ENCODE data around the gene AMFR. TPM values are rescaled to one million over a fixed set of nuclear protein-coding genes. Genes with fewer than 3 reads are reported as not detected.
A peak's percentile ranks its signal among the peaks of the same experiment; 100 is the strongest.

The AMFR gene
- polyA plus RNA-seq, 1 donor (not counting 4 experiments of a cell fraction or from before 2014, with no cell fraction given), result 36.9 TPM

DNA sequence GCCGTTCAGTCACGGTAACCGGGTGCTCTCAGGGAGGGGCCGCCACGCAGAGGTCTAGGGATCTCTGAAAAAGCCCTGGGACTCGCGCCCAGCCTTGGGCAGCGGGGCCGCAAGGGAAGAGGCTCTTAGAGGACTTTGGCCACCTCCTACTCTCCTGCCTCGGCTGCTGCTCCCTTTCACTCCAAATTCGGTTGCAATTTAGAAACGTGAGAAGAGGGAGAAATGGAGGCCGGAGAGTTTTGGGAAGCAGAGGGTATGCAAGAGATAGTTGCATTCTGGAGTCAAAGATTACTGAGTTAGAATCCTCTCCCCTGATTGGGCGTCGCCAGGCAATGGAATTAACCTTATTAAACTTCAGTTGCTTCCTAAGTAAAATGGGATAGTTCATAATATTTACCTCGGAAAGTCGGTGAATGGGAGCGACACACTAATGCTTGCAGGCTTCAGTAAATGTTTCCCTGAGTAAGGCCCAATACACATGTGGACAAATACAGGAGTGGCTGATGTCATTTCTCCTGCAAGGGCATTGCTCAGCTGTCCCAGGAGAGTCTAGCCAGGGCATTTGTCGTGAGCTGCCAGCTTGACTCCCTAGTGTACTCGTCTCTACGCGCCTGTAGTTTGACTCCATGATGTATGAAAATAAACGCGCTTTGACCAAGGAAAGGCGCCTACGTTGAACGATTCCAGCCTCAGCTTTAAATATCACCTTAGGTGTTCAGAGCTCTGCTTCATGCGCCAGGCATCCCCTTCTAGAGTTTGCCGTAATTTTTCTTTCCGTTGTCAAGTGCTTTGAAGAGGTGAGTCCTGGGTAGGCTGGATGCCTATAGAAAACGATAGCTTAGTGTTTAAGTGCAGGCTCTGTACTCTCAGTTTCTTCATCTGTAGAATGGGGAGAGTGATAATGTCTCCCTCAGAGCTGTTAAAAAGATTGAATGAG lies 26.7 kb upstream of the AMFR start:
- Histone ChIP-seq H4K20me1 (ENCODE audit: control insufficient read depth, extremely low read depth, insufficient read depth, low read length) (no peaks in the 10 kb centered on the region), H3K79me2 (ENCODE audit: control insufficient read depth, insufficient read depth, low read length) (peaks cover 66% of the 10 kb centered on the region), H3K36me3 (ENCODE audit: control insufficient read depth in 2 of 2, extremely low read depth in 1 of 2, insufficient read depth in 2 of 2, low read length in 2 of 2) (peaks cover 21 to 23% of the 10 kb centered on the region in 2 experiments), H3K9me1 (ENCODE audit: control insufficient read depth, extremely low read depth, insufficient read depth, low read length) (no peaks in the 10 kb centered on the region), H3K27ac (ENCODE audit: control insufficient read depth, insufficient read depth, low read length) (peak overlapping the region; percentile 87), H3K4me3 (ENCODE audit: control insufficient read depth in 2 of 3, extremely low read depth in 1 of 3, insufficient read depth in 2 of 3, low read depth in 1 of 3, low read length in 3 of 3) (peak overlapping the region; percentile 89 to 96 (median 90)), H3K4me1 (ENCODE audit: control insufficient read depth, extremely low read depth, insufficient read depth, low read length) (peaks cover 22% of the 10 kb centered on the region), H3K9me3 (ENCODE audit: control insufficient read depth, low read depth, low read length) (no peaks in the 10 kb centered on the region), H3K4me2 (ENCODE audit: control insufficient read depth, extremely low read depth, insufficient read depth, low read depth, low read length) (peak overlapping the region; percentile 91), H2AFZ (ENCODE audit: control insufficient read depth, low read length) (peak overlapping the region; percentile 88), H3K9ac (ENCODE audit: control insufficient read depth, extremely low read depth, insufficient read depth, low read length) (peak overlapping the region; percentile 88), H3K27me3 (ENCODE audit: control insufficient read depth, extremely low read depth, insufficient read depth, low read length) (no peaks in the 10 kb centered on the region)
- FAIRE-seq (no peak), DNase-seq (ENCODE audit: low read depth, low spot score) (no peak)
- TF ChIP-seq CTCF (optimal IDR thresholded peaks at IDR 0.05 in 1 of 3, IDR thresholded peaks at IDR 0.05 in 1 of 3, conservative IDR thresholded peaks at IDR 0.05 in 1 of 3; ENCODE audit: extremely low read depth in 1 of 3, insufficient read depth in 2 of 3, low read length in 3 of 3) (no peak), EZH2 (IDR thresholded peaks at IDR 0.05; ENCODE audit: low read length) (no peak)
- dilution Hi-C loops (cut with MboI; ENCODE audit: extremely low pct_ligation_motif_present, low sequenced_read_pairs), result no loop called here

DNA sequence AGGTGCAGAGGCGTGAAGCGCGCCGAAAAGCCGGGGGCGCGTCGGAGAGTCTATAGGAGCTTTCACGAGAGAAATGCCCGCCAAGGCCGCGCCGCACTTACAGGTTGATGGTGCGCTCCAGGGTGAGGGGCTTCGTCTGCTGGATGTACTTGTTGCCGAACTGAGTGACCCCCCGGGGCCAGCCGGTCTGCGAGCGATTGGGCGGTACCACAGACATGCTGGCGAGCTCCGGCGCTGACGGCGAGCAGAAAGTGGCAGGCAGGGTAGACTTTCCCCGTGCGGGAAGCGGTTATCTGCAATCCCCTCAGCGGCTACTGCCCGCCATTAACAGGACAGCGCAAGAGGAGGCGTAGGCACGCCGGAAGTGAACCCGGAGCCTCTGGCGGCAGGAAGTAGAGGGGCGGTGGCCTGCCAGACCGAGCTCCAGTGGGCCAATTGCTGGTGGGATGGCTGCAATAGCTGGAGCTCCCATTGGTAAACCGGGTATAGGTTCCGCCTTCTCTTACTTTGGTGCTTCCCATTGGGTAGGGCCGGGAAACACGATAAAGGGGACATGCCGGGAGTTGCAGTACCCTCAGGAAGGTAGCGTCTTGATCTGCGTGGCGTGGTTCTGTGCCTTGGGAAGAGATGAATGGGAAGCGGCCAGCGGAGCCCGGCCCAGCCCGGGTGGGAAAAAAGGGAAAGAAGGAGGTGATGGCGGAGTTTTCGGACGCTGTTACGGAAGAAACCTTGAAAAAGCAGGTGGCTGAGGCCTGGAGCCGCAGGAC lies 25.8 kb upstream of the AMFR start, which contains the start of the genes NUDT21 and OGFOD1:
TSS of gene NUDT21 (minus strand) at position 347 of the 767 bp plus-strand sequence. CDS start at position 217, 130 bp downstream.
TSS of gene OGFOD1 (plus strand) at position 569 of the 767 bp plus-strand sequence. CDS start at position 628, 59 bp downstream.
- peaks cover 16 to 26% of the 10 kb centered on the region in 2 experiments for H3K36me3 ChIP-seq (ENCODE audit: control insufficient read depth in 2 of 2, extremely low read depth in 1 of 2, insufficient read depth in 2 of 2, low read length in 2 of 2)
- FAIRE-seq (peak; percentile 89), DNase-seq (ENCODE audit: low read depth, low spot score) (peak; percentile 88)
- H3K4me3 ChIP-seq (ENCODE audit: control insufficient read depth in 2 of 3, extremely low read depth in 1 of 3, insufficient read depth in 2 of 3, low read depth in 1 of 3, low read length in 3 of 3), result peak within 1 kb of the TSS; percentile 89 to 96 (median 90)
- peak within 1 kb of the TSS; percentile 87 for H3K27ac ChIP-seq (ENCODE audit: control insufficient read depth, insufficient read depth, low read length)
- TF ChIP-seq EZH2 (IDR thresholded peaks at IDR 0.05; ENCODE audit: low read length), result no peak
- no peak for TF ChIP-seq CTCF (optimal IDR thresholded peaks at IDR 0.05 in 1 of 3, IDR thresholded peaks at IDR 0.05 in 1 of 3, conservative IDR thresholded peaks at IDR 0.05 in 1 of 3; ENCODE audit: extremely low read depth in 1 of 3, insufficient read depth in 2 of 3, low read length in 3 of 3)
- peak within 1 kb of the TSS; percentile 95 for H3K4me2 ChIP-seq (ENCODE audit: control insufficient read depth, extremely low read depth, insufficient read depth, low read depth, low read length)
- peaks cover 69% of the 10 kb centered on the region for H3K79me2 ChIP-seq (ENCODE audit: control insufficient read depth, insufficient read depth, low read length)
- H3K9me3 ChIP-seq (ENCODE audit: control insufficient read depth, low read depth, low read length), result no peaks in the 10 kb centered on the region
- no peaks in the 10 kb centered on the region for H3K9me1 ChIP-seq (ENCODE audit: control insufficient read depth, extremely low read depth, insufficient read depth, low read length)
- no peaks in the 10 kb centered on the region for H3K27me3 ChIP-seq (ENCODE audit: control insufficient read depth, extremely low read depth, insufficient read depth, low read length)
- H3K4me1 ChIP-seq (ENCODE audit: control insufficient read depth, extremely low read depth, insufficient read depth, low read length), result peaks cover 22% of the 10 kb centered on the region
- H3K9ac ChIP-seq (ENCODE audit: control insufficient read depth, extremely low read depth, insufficient read depth, low read length), result peak within 1 kb of the TSS; percentile 88
- H4K20me1 ChIP-seq (ENCODE audit: control insufficient read depth, extremely low read depth, insufficient read depth, low read length), result no peaks in the 10 kb centered on the region
- peak within 1 kb of the TSS; percentile 90 for H2AFZ ChIP-seq (ENCODE audit: control insufficient read depth, low read length)
- dilution Hi-C loops (cut with MboI; ENCODE audit: extremely low pct_ligation_motif_present, low sequenced_read_pairs), result no loop called here

Data from keratinocyte (primary cell).